H1 (cell line): Measurements from ENCODE around the gene SORCS3. TPM values are rescaled to one million over a fixed set of nuclear protein-coding genes. Genes with fewer than 3 reads are reported as not detected.

Source experiments
- CTCF ChIA-PET: fragments of 300-600 bp; sonication (Branson Sonifier 250); formaldehyde crosslinking; loops from one replicate; lab custom pipeline; 2021; ENCODE audit not compliant: partially characterized antibody; lab: Charles Lee
- POLR2A ChIA-PET: fragments of 300-600 bp; sonication (Branson Sonifier 250); formaldehyde crosslinking; loops from one replicate; lab custom pipeline; 2021; ENCODE audit warnings: inconsistent platforms; ENCODE audit not compliant: partially characterized antibody; lab: Charles Lee
- DNase-seq, 2 experiments: peaks; one replicate each; pipeline versions ENCODE4 v3.0.0 to v3.0.0-alpha.2; 2010 to 2022; ENCODE audit warnings: low spot score in 2 of 2, low read depth in 1 of 2, mixed read lengths in 1 of 2
- FAIRE-seq: peaks from 2 replicates; lab custom pipeline; 2011; peaks lifted over from hg19 to GRCh38; lab: Jason Lieb, UNC
- H2AFZ ChIP-seq: 2 replicates; pipeline ENCODE4 v1.8.1; 2012; ENCODE audit warnings: low read length, inconsistent platforms
- H2AK5ac ChIP-seq: 2 replicates; pipeline ENCODE4 v1.6.1; 2013; ENCODE audit warnings: low read depth, low read length
- H2BK120ac ChIP-seq: replicated peaks from 2 replicates; pipeline ENCODE3; 2013; ENCODE audit warnings: low read depth, low read length, inconsistent platforms
- H2BK12ac ChIP-seq: 2 replicates; pipeline ENCODE4 v1.6.1; 2013; ENCODE audit warnings: low read depth, low read length
- H2BK15ac ChIP-seq: 2 replicates; pipeline ENCODE4 v1.6.1; 2013; ENCODE audit warnings: low read length
- H2BK20ac ChIP-seq: 2 replicates; pipeline ENCODE4 v1.6.1; 2013; ENCODE audit warnings: low read length
- H2BK5ac ChIP-seq: 2 replicates; pipeline ENCODE4 v1.6.1; 2013; ENCODE audit warnings: low read depth, low read length
- H3K14ac ChIP-seq: 2 replicates; pipeline ENCODE4 v1.6.1; 2013; ENCODE audit warnings: inconsistent platforms; ENCODE audit not compliant: insufficient read length
- H3K18ac ChIP-seq: 2 replicates; pipeline ENCODE4 v1.6.1; 2013; ENCODE audit warnings: low read length; ENCODE audit errors: extremely low read depth
- H3K23ac ChIP-seq: 2 replicates; pipeline ENCODE4 v1.6.1; 2013; ENCODE audit warnings: inconsistent platforms; ENCODE audit not compliant: insufficient read length
- H3K23me2 ChIP-seq: 2 replicates; pipeline ENCODE4 v1.6.1; 2013; ENCODE audit warnings: low read depth, low read length
- H3K27ac ChIP-seq: 2 replicates; pipeline ENCODE4 v1.6.1; 2011; ENCODE audit warnings: low read depth, low read length, inconsistent platforms
- H3K27me3 ChIP-seq, 4 experiments: replicated peaks in 1 of 4; 1 replicate in 1 of 4; 2 replicates in 3 of 4; pipeline versions ENCODE4 v1.6.1 to v1.8.1; 2011 to 2013; ENCODE audit warnings: low read length in 3 of 4, mild to moderate bottlenecking in 3 of 4, inconsistent platforms in 2 of 4, mixed read lengths in 2 of 4, moderate library complexity in 1 of 4; ENCODE audit not compliant: control insufficient read depth in 3 of 4, insufficient read depth in 3 of 4; ENCODE audit errors: extremely low read depth in 1 of 4
- H3K36me3 ChIP-seq, 4 experiments: 2 replicates each; pipeline versions ENCODE4 v1.6.1 to v1.8.1; 2011 to 2013; ENCODE audit warnings: mild to moderate bottlenecking in 4 of 4, low read length in 3 of 4, moderate library complexity in 2 of 4, control low read depth in 1 of 4, inconsistent platforms in 1 of 4; ENCODE audit not compliant: insufficient read depth in 4 of 4, control insufficient read depth in 2 of 4
- H3K4ac ChIP-seq: replicated peaks from 2 replicates; pipeline ENCODE3; 2013; ENCODE audit warnings: low read length, low read depth, mixed read lengths, inconsistent platforms; ENCODE audit not compliant: insufficient read length
- H3K4me1 ChIP-seq, 4 experiments: replicated peaks in 1 of 4; 1 replicate in 1 of 4; 2 replicates in 3 of 4; pipeline versions ENCODE4 v1.6.1 to v1.8.1; 2011 to 2013; ENCODE audit warnings: low read length in 3 of 4, inconsistent platforms in 2 of 4, mixed read lengths in 1 of 4; ENCODE audit not compliant: insufficient read depth in 4 of 4, control insufficient read depth in 3 of 4
- H3K4me2 ChIP-seq, 2 experiments: 2 replicates each; pipeline versions ENCODE4 v1.6.1 to v1.8.1; 2011 to 2013; ENCODE audit warnings: low read depth in 2 of 2, low read length in 2 of 2, control low read depth in 1 of 2, inconsistent platforms in 1 of 2, mild to moderate bottlenecking in 1 of 2; ENCODE audit not compliant: insufficient read depth in 1 of 2
- H3K4me3 ChIP-seq, 4 experiments: fragments of 200-600, 300-600 bp in 1 of 4; sonication (generic), shearing (Covaris generic), sonication (Bioruptor Twin) in 1 of 4; 2 replicates each; pipeline versions ENCODE4 v1.5.1 to v1.8.1; 2011 to 2016; ENCODE audit warnings: low read length in 4 of 4, low read depth in 3 of 4, control low read depth in 2 of 4, inconsistent platforms in 2 of 4, mild to moderate bottlenecking in 2 of 4, mixed read lengths in 1 of 4, moderate library complexity in 1 of 4; ENCODE audit not compliant: insufficient read depth in 2 of 4; ENCODE audit errors: extremely low read depth in 1 of 4
- H3K56ac ChIP-seq: replicated peaks from 2 replicates; pipeline ENCODE3; 2013; ENCODE audit warnings: low read depth, mild to moderate bottlenecking, mixed read lengths, low read length, inconsistent platforms; ENCODE audit not compliant: insufficient read length
- H3K79me1 ChIP-seq: 2 replicates; pipeline ENCODE4 v1.6.1; 2013; ENCODE audit warnings: low read depth, low read length, control low read depth
- H3K79me2 ChIP-seq, 2 experiments: 2 replicates each; pipeline versions ENCODE4 v1.6.1 to v1.8.1; 2012 to 2013; ENCODE audit warnings: low read length in 2 of 2, mild to moderate bottlenecking in 2 of 2, inconsistent platforms in 1 of 2; ENCODE audit not compliant: insufficient read depth in 2 of 2, control insufficient read depth in 1 of 2
- H3K9ac ChIP-seq, 4 experiments: replicated peaks in 1 of 4; 1 replicate in 1 of 4; 2 replicates in 3 of 4; pipeline versions ENCODE4 v1.6.1 to v1.8.1; 2011 to 2013; ENCODE audit warnings: low read depth in 3 of 4, low read length in 3 of 4, control low read depth in 2 of 4, mild to moderate bottlenecking in 2 of 4, moderate library complexity in 2 of 4, inconsistent platforms in 1 of 4; ENCODE audit errors: extremely low read depth in 1 of 4
- H3K9me3 ChIP-seq, 2 experiments: 2 replicates each; pipeline versions ENCODE4 v1.6.1 to v1.8.1; 2012 to 2013; ENCODE audit warnings: mild to moderate bottlenecking in 2 of 2, moderate library complexity in 2 of 2, control low read depth in 1 of 2, inconsistent platforms in 1 of 2, low read depth in 1 of 2, low read length in 1 of 2, mixed read lengths in 1 of 2; ENCODE audit not compliant: insufficient read depth in 2 of 2
- H4K20me1 ChIP-seq, 2 experiments: replicated peaks in 1 of 2; 2 replicates each; pipeline versions ENCODE3 to v1.8.1; 2011 to 2013; ENCODE audit warnings: inconsistent platforms in 2 of 2, low read length in 2 of 2, mild to moderate bottlenecking in 1 of 2; ENCODE audit not compliant: insufficient read depth in 2 of 2, control insufficient read depth in 1 of 2
- H4K5ac ChIP-seq: 2 replicates; pipeline ENCODE4 v1.6.1; 2013; ENCODE audit warnings: low read length, low read depth, mixed read lengths, inconsistent platforms; ENCODE audit not compliant: insufficient read length
- H4K8ac ChIP-seq: 2 replicates; pipeline ENCODE4 v1.8.0; 2013; ENCODE audit warnings: mild to moderate bottlenecking, moderate library complexity, low read length, inconsistent platforms; ENCODE audit not compliant: insufficient read depth; ENCODE audit errors: extremely low read depth
- H4K91ac ChIP-seq: replicated peaks from 2 replicates; pipeline ENCODE3; 2013; ENCODE audit warnings: low read length, mixed read lengths, inconsistent platforms; ENCODE audit not compliant: insufficient read length
- ATF3 ChIP-seq: IDR thresholded peaks from 2 replicates; pipeline ENCODE4 v1.6.1; 2011; ENCODE audit warnings: low read depth, mild to moderate bottlenecking, low read length; ENCODE audit not compliant: insufficient read depth
- MAFK ChIP-seq: IDR thresholded peaks from 2 replicates; pipeline ENCODE4 v1.6.1; 2012; ENCODE audit warnings: low read depth, mild to moderate bottlenecking, improper control_type of control experiment, low read length
- RXRA ChIP-seq: IDR thresholded peaks from 2 replicates; pipeline ENCODE4 v1.6.1; 2011; ENCODE audit warnings: low read depth, mild to moderate bottlenecking, low read length, moderate library complexity; ENCODE audit not compliant: insufficient read depth
- polyA plus RNA-seq, 7 experiments: library from polyadenylated mRNA; depleted of rRNA in 3 of 7; stranded (reverse) in 5 of 7; unstranded in 2 of 7; fragments of >200 nt in 5 of 7; fragments of 200-250 nt in 2 of 7; gene quantifications; 1 replicate in 5 of 7; 2 replicates in 1 of 7; 4 replicates in 1 of 7; pipeline versions ENCODE4 v1.2.1 to v1.2.3, GENCODE V29; 2011 to 2013; ENCODE audit warnings: missing spikeins in 2 of 7, mixed read lengths in 2 of 7
- total RNA-seq: library from RNA; stranded (reverse); fragmentation: NEBNext Ultra II Directional; extraction: Animal tissue kit (Norgen Biotek cat#: 25700); gene quantifications from 2 replicates; pipeline ENCODE4 v1.2.1, GENCODE V29; 2021

Gene SORCS3
- total and polyA plus RNA-seq, 2 of the 8 experiments (the other 6 are each of a cell fraction or from before 2014, with no cell fraction given) = 0.26 to 0.88 TPM

- TF ChIP-seq RXRA (no peak), MAFK (no peak), ATF3 (no peak)
- H4K20me1 ChIP-seq = no peaks in the 10 kb centered on the region
- FAIRE-seq (no peak), DNase-seq (no peak)
- H3K79me2 ChIP-seq = no peaks in the 10 kb centered on the region
- H3K23ac ChIP-seq = no peak overlapping the region
- H3K14ac ChIP-seq = no peak overlapping the region
- H4K5ac ChIP-seq = no peak overlapping the region
- H2BK15ac ChIP-seq = no peak overlapping the region
- H2AFZ ChIP-seq = no peak overlapping the region
- H3K9me3 ChIP-seq = no peaks in the 10 kb centered on the region
- no peak overlapping the region for H3K9ac ChIP-seq
- H3K18ac ChIP-seq = no peak overlapping the region
- no peak overlapping the region for H2BK20ac ChIP-seq
- H3K4me3 ChIP-seq = no peak overlapping the region
- ChIA-PET POLR2A (no interaction called here), CTCF (interaction anchor here (1.6 kb wide), 1 partner anchor 46 kb away, joined by 4 read pairs; no protein-coding TSS in a partner anchor)
- no peaks in the 10 kb centered on the region for H3K23me2 ChIP-seq
- no peak overlapping the region for H3K27ac ChIP-seq
- no peaks in the 10 kb centered on the region for H3K27me3 ChIP-seq
- H3K4ac ChIP-seq = no peak overlapping the region
- H2BK12ac ChIP-seq = no peak overlapping the region
- H3K4me1 ChIP-seq = no peaks in the 10 kb centered on the region
- no peak overlapping the region for H3K4me2 ChIP-seq
- H3K79me1 ChIP-seq = no peaks in the 10 kb centered on the region
- H2BK5ac ChIP-seq = no peak overlapping the region
- H2AK5ac ChIP-seq = no peak overlapping the region
- no peak overlapping the region for H2BK120ac ChIP-seq
- no peaks in the 10 kb centered on the region for H3K36me3 ChIP-seq
- H4K91ac ChIP-seq = no peak overlapping the region
- H4K8ac ChIP-seq = no peak overlapping the region
- no peak overlapping the region for H3K56ac ChIP-seq
Measured at GRCh38 chr10:105017691-105018090, 376.6 kb downstream of the SORCS3 start.
